Measurements from ENCODE around the gene ZNF197.
"Not testable (repeated sequence)": the region's sequence is repeated elsewhere in the genome, so short reads cannot be mapped to it uniquely, and the experiment has no call there.

Gene ZNF197

GRCh38 chr3:44624749-44625480 is at the start of gene ZNF197:
Gene ZNF197 (plus strand): TSS chr3:44625036. CDS start chr3:44629155, 4,119 bp downstream.
- DNase-seq (ENCODE audit: low read depth in 2 of 2) = peak; percentile 34 to 43

GRCh38 chr3:44576613-44577012 is 48.2 kb upstream of the ZNF197 start:
- DNase-seq (ENCODE audit: low read depth in 2 of 2) = no peak

GRCh38 chr3:44577354-44577952 is 47.4 kb upstream of the ZNF197 start:
- DNase-seq (ENCODE audit: low read depth in 2 of 2) = not testable (repeated sequence)

- DNase-seq (ENCODE audit: low read depth in 2 of 2) = not testable (repeated sequence)
These were observed 46.5 kb upstream of the ZNF197 start for GRCh38 chr3:44578316-44578715.

- DNase-seq (ENCODE audit: low read depth in 2 of 2) = not testable (repeated sequence)
These were observed 45.8 kb upstream of the ZNF197 start for GRCh38 chr3:44578924-44579515.

GRCh38 chr3:44579749-44580148 is 45.1 kb upstream of the ZNF197 start:
- DNase-seq (ENCODE audit: low read depth in 2 of 2) = not testable (repeated sequence)

- not testable (repeated sequence) for DNase-seq (ENCODE audit: low read depth in 2 of 2)
These were observed 43.9 kb upstream of the ZNF197 start for GRCh38 chr3:44580971-44581370.

GRCh38 chr3:44584646-44585501 is 40.0 kb upstream of the ZNF197 start, which contains the start of gene ZNF660:
Gene ZNF660 (plus strand): TSS chr3:44584964. CDS start chr3:44594194, 9,230 bp downstream.
- no peak for DNase-seq (ENCODE audit: low read depth in 2 of 2)

GRCh38 chr3:44596621-44597020 is 28.2 kb upstream of the ZNF197 start:
- no peak for DNase-seq (ENCODE audit: low read depth in 2 of 2)

GRCh38 chr3:44601749-44602148 is 23.1 kb upstream of the ZNF197 start:
- no peak for DNase-seq (ENCODE audit: low read depth in 2 of 2)

GRCh38 chr3:44612678-44613077 is 12.2 kb upstream of the ZNF197 start:
- no peak for DNase-seq (ENCODE audit: low read depth in 2 of 2)

- no peak for DNase-seq (ENCODE audit: low read depth in 2 of 2)
These were observed 3.9 kb downstream of the ZNF197 start for GRCh38 chr3:44628716-44629115.

GRCh38 chr3:44632193-44632592 is 7.4 kb downstream of the ZNF197 start:
- DNase-seq (ENCODE audit: low read depth in 2 of 2) = no peak

- DNase-seq (ENCODE audit: low read depth in 2 of 2) = no peak
These were observed 17.5 kb downstream of the ZNF197 start for GRCh38 chr3:44642337-44642736.

GRCh38 chr3:44643024-44643423 is 18.2 kb downstream of the ZNF197 start:
- DNase-seq (ENCODE audit: low read depth in 2 of 2) = no peak

GRCh38 chr3:44647771-44648170 is 22.9 kb downstream of the ZNF197 start:
- no peak for DNase-seq (ENCODE audit: low read depth in 2 of 2)

GRCh38 chr3:44648564-44649229 is 23.9 kb downstream of the ZNF197 start, which contains the start of gene ZNF35:
Gene ZNF35 (plus strand): TSS chr3:44648732. CDS start chr3:44651068, 2,336 bp downstream.
- DNase-seq (ENCODE audit: low read depth in 2 of 2) = no peak

GRCh38 chr3:44649709-44650108 is 24.9 kb downstream of the ZNF197 start:
- no peak for DNase-seq (ENCODE audit: low read depth in 2 of 2)

- no peak for DNase-seq (ENCODE audit: low read depth in 2 of 2)
These were observed 29.2 kb downstream of the ZNF197 start for GRCh38 chr3:44654039-44654438.

- no peak for DNase-seq (ENCODE audit: low read depth in 2 of 2)
These were observed 34.2 kb downstream of the ZNF197 start for GRCh38 chr3:44659015-44659414.

- no peak for DNase-seq (ENCODE audit: low read depth in 2 of 2)
These were observed 34.6 kb downstream of the ZNF197 start for GRCh38 chr3:44659434-44659833.

All from stimulated activated CD8-positive, alpha-beta memory T cell treated with anti-CD3 and anti-CD28 coated beads, Interleukin-15, amount 100 ng/mL, for 4 hours (primary cell).